CD1c-positive myeloid dendritic cell (primary cell): ENCODE measurements around the gene MRPL52.
"Not testable (repeated sequence)": the region's sequence is repeated elsewhere in the genome, so short reads cannot be mapped to it uniquely, and the experiment has no call there.

ENCODE experiments used
- DNase-seq: peaks from one replicate; pipeline ENCODE4 v3.0.0-alpha.2; 2016; ENCODE audit errors: extremely low spot score

MRPL52 gene

GRCh38 chr14:22829661-22830442, at the start of gene MRPL52:
Gene MRPL52 (plus strand): TSS chr14:22829887. CDS start chr14:22829913, 26 bp downstream.
- peak; percentile 96 for DNase-seq

DNA sequence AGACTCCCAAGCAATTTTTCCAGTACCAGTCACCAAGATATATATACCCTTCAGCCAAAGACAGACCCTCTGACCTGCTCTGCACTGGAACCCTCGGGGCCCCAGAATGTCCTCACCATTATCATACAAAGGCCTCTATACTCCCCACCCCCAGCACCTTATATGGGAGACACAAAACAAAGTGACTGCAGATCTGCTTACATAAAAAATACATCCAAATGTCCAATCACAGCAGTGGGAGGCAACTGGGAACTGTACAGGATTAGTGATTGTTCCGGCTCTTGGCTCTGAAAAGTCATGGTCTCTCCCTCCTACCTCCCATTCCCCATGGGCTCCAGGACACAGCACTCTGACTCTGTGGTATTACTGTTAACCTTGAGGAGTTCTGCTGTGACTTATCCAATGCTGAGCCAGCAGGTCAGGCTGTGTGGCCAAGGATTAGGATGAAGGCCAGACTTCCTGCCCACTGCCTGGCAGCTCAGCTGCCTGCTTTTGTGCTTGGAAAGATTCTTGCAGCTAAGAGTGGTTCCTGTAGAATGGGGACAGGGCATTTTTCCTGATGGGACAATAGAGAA, 49.5 kb upstream of the MRPL52 start:
- DNase-seq: no peak

GRCh38 chr14:22780941-22781300, 48.8 kb upstream of the MRPL52 start:
- DNase-seq: no peak

DNA sequence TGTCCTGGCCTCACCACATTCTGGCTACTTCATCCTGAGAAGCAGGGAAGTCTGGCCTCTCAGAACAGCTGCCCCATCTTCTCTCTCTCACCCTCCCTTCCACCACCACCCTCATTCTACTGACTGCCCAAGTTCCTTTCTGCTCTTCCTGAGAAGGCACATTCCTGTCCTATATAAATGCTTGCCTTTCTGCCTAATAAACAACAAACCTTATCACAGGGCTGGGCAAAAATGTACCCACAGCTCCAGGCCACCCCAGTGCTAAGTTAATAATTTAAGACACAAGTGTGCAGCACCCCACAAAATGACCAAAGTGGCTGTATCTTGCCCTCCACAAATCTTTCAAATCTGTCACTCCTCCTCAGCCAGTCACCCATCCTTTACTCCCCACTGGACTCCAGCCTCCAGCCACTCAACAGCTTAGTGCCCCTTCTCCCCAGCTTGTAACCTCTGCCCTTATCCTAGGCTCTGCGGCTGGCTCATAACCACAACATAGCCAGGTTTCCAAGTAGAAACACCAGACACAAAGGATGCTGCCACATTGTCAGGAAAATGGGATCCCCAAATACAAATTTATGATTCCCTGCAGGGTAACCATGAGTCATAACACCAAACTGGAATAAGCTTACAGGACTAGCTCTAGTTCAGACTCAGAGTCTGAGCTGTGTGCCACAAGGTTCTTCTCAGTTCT, 48.2 kb upstream of the MRPL52 start:
- DNase-seq: no peak

- no peak for DNase-seq
Observed at GRCh38 chr14:22786685-22787084, 43.0 kb upstream of the MRPL52 start.

- DNase-seq: peak; percentile 79
Observed at GRCh38 chr14:22791301-22791700, 38.4 kb upstream of the MRPL52 start.

GRCh38 chr14:22792158-22792557, 37.5 kb upstream of the MRPL52 start:
- no peak for DNase-seq

GRCh38 chr14:22793550-22793949, 36.1 kb upstream of the MRPL52 start:
- not testable (repeated sequence) for DNase-seq

GRCh38 chr14:22793976-22794375, 35.7 kb upstream of the MRPL52 start:
- no peak for DNase-seq

- no peak for DNase-seq
Observed at GRCh38 chr14:22794551-22794951, 35.1 kb upstream of the MRPL52 start.

DNA sequence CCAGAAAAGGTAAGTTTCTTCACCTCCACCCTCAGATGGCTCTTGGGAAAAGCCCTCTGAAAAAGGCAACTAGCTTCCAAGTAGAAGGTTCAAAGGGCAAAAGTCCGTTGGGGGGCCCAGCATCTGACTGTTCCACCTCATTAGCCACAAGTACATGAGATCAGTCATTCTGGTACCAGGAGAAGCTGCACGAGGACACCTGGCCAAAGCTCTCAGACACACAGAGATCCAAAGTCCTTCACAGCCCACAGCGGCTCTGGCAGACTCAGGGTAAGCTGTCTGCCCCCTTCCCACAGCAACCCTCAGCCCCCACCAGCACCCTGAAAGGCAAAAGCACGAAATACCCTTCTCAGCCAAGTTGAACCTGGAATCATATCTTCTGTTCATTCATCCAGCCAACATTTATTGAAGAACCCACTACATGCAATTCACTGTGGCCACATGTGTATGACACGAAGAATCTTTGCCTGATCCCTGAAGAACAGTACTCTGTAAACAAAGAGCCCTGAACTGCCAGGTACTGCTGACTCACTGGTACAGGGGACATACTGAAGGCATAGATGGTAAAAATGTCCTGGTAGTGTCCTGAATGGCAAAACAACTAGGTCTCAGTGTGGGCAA, 33.5 kb upstream of the MRPL52 start:
- DNase-seq: no peak

DNA sequence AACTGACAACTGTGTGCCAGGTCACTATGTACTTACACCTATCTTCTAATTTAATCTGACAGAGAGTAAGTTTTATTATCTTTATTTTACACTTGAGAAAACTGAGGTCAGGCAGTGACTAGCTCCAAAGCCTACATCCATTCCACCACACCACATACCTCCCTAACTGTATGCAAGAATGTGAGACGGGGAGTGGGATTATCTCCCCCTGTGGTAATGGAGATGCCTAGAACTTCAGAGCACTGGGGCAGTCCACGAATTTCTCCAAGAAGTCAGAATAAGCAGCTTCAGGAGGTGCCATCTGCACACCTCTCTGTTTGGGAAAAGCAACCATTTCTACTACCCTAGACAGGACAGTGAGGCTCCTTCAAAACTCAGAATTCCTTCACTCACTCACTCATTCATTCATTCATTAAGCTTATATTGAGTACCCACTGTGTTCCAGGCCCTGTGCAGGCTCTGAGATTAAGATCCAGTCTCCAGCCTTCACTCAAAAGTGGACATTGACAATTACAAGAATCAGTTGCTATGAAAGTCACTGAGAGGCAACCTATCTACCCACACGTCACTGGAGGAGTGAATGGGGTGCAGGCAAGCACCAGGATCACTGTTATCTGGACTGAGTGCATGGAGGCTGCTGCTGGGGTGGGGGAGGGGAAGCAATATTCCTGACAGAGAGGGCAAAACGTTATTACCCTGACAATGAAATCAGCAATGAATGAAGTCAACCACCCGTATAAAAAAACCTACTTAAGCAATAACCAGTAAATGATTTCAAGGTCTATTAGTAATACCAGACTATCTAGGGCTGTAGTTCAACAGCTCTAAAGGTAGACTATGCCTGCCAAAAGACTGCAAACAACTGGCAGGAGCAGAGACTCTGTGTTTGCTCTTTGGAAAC, 32.4 kb upstream of the MRPL52 start:
- no peak for DNase-seq

GRCh38 chr14:22798528-22798927, 31.2 kb upstream of the MRPL52 start:
- DNase-seq: peak; percentile 81

- DNase-seq: peak; percentile 65
Observed at GRCh38 chr14:22800346-22800745, 29.3 kb upstream of the MRPL52 start.

GRCh38 chr14:22801716-22802115, 28.0 kb upstream of the MRPL52 start:
- DNase-seq: peak; percentile 57

DNA sequence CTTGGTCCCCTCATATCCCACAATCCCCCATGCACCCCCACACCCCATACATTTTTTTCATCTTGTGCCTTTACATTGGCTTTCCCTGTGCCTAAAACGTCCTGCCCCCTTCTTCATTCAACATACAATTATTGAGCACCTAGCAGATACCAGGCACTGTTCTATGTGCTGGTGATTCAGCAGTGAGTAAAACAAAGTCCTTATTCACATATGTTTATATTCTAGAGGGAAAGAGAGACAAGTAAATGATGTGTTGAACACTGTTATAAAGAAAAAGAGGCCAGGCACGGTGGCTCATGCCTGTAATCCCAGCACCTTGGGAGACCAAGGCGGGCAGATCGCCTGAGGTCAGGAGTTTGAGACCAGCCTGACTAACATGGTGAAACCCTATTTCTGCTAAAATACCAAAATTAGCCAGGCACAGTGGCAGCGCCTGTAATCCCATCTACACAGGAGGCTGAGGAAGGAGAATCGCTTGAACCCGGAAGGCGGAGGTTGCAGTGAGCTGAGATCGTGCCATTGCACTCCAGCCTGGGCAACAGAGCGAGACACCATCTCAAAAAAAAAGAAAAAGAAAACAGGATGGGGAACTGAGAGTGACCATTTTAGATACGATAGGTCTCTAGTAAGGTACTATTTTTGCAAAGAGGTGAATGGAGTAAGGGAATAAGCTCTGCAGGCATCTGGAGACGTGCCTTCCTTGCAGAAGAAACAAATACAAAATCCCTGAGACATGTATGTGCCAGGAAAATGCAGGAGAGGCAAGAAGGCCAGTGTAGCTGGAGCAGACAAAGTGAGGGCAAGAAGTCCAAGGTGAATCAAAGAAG, 26.6 kb upstream of the MRPL52 start:
- no peak for DNase-seq

- DNase-seq: no peak
Observed at GRCh38 chr14:22803687-22803974, 26.1 kb upstream of the MRPL52 start.

DNA sequence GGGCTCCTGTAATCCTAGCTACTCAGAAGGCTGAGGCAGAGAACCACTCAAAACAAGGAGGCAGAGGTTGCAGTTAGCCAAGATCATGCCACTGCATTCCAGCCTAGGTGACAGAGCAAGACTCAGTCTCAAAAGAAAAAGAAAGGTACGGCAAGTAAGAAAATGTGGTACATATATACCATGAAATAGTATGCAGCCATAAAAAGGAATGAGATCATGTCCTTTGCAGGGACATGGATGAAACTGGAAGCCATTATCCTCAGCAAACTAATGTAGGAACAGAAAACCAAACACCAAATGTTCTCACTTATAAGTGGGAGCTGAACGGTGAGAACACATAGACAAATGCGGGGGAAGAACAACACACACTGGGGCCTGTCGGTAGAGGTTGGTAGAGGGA, 24.5 kb upstream of the MRPL52 start:
- DNase-seq: not testable (repeated sequence)

DNA sequence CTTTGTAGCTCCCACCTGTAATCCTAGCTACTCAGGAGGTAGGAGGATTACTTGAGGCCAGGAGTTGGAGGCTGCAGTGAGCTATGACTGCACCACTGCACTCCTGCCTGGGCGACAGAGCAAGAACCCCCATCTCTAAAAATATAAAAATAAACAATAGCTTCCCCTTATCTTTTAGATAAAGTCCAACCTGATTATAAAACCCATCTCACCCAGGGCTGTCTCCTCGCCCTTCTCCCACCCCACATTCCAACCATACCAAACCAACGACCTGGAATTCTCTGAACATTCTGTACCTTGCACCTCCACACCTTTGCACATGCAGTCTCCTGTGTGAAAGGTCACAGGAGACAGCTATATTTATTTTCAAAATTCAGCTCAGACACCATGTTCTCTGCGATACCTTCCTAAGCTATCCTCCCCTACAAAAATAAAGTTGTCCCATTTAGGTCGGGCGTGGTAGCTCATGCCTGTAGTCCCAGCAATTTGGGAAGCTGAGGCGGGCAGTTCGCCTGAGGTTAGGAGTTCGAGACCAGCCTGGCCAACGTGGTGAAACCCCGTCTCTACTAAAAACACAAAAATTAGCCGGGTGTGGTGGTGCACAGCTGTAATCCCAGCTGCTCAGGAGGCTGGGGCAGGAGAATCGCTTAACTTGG, 22.1 kb upstream of the MRPL52 start:
- no peak for DNase-seq
